ENCODE measurements around the gene IPMK.
"Not testable (repeated sequence)": the region's sequence is repeated elsewhere in the genome, so short reads cannot be mapped to it uniquely, and the experiment has no call there.

Gene IPMK

DNA sequence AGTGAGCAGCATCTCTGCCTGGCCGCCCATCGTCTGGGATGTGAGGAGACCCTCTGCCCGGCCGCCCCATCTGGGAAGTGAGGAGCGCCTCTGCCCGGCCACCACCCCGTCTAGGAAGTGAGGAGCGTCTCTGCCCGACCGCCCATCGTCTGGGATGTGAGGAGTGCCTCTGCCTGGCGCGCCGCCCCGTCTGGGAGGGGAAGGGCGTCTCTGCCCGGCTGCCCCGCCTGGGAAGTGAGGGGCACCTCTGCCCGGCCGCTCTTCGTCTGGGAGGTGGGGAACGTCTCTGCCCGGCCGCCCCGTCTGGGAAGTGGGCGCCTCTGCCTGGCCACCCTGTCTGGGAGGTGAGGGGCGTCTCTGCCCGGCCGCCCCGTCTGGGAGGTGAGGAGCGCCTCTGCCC is 23.9 kb downstream of the IPMK start:
- H3K4me3 ChIP-seq (ENCODE audit: low read length); H3K27ac ChIP-seq (ENCODE audit: low read length); H3K36me3 ChIP-seq (ENCODE audit: control insufficient read depth, low read depth, low read length); H3K27me3 ChIP-seq (ENCODE audit: control insufficient read depth, insufficient read depth, low read length); H3K4me1 ChIP-seq (ENCODE audit: control insufficient read depth, low read depth, low read length); H3K9me3 ChIP-seq (ENCODE audit: control insufficient read depth, low read depth, low read length); H3K9ac ChIP-seq (ENCODE audit: low read length): not testable (repeated sequence)

DNA sequence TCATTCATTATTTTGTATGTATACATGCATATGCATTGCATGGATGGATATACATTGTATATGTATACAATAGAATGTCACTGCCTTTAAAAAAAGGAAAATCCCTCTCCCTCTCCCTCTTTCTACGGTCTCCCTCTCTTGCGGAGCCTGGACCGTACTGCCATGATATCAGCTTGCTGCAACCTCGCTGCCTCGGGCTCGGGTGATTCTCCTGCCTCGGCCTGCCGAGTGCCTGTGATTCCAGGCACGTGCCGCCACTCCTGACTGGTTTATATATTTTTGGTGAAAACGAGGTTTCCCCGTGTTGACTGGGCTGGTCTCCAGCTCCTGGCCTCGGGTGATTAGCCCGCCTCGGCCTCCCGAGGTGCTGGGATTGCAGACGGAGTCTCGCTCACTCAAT is 24.4 kb downstream of the IPMK start:
- Histone ChIP-seq H3K9me3 (ENCODE audit: control insufficient read depth, low read depth, low read length) (no peaks in the 10 kb centered on the region), H3K4me3 (ENCODE audit: low read length) (no peak overlapping the region), H3K4me1 (ENCODE audit: control insufficient read depth, low read depth, low read length) (peaks cover 8% of the 10 kb centered on the region), H3K27ac (ENCODE audit: low read length) (no peak overlapping the region), H3K36me3 (ENCODE audit: control insufficient read depth, low read depth, low read length) (no peaks in the 10 kb centered on the region), H3K27me3 (ENCODE audit: control insufficient read depth, insufficient read depth, low read length) (no peaks in the 10 kb centered on the region), H3K9ac (ENCODE audit: low read length) (no peak overlapping the region)

GRCh38 chr10:58241346-58241745 is 26.3 kb downstream of the IPMK start:
- Histone ChIP-seq H3K9me3 (ENCODE audit: control insufficient read depth, low read depth, low read length) (no peaks in the 10 kb centered on the region), H3K4me3 (ENCODE audit: low read length) (no peak overlapping the region), H3K27ac (ENCODE audit: low read length) (no peak overlapping the region)

DNA sequence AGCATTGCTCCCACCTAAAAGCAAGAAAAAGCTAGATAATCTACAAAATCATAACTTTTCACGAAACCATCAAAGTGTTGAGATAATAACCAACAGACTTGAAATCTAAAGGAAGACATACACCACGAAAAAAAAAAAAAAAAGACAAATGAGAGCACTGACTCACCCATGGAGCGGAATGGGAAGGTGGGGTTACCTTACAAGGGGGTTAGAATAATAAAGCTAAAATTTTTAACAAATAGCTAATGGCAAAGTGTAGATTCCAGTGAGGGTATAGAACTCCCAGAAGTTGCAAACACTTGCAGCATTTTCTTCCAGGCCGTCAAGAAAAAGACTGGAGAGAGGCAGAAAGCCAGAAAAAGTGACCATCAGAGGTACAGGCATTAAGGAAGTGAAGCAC is 27.2 kb downstream of the IPMK start:
- H3K27ac ChIP-seq (ENCODE audit: low read length), result no peak overlapping the region
- H3K9ac ChIP-seq (ENCODE audit: low read length), result no peak overlapping the region
- H3K9me3 ChIP-seq (ENCODE audit: control insufficient read depth, low read depth, low read length), result no peaks in the 10 kb centered on the region
- no peaks in the 10 kb centered on the region for H3K36me3 ChIP-seq (ENCODE audit: control insufficient read depth, low read depth, low read length)
- no peak overlapping the region for H3K4me3 ChIP-seq (ENCODE audit: low read length)
- H3K27me3 ChIP-seq (ENCODE audit: control insufficient read depth, insufficient read depth, low read length), result no peaks in the 10 kb centered on the region
- peaks cover 8% of the 10 kb centered on the region for H3K4me1 ChIP-seq (ENCODE audit: control insufficient read depth, low read depth, low read length)

More at GRCh38 chr10:58241346-58241745, 26.3 kb downstream of the IPMK start:
- Histone ChIP-seq H3K27me3 (ENCODE audit: control insufficient read depth, insufficient read depth, low read length) (no peaks in the 10 kb centered on the region), H3K36me3 (ENCODE audit: control insufficient read depth, low read depth, low read length) (no peaks in the 10 kb centered on the region), H3K9ac (ENCODE audit: low read length) (no peak overlapping the region), H3K4me1 (ENCODE audit: control insufficient read depth, low read depth, low read length) (peaks cover 8% of the 10 kb centered on the region)

- Histone ChIP-seq H3K4me1 (ENCODE audit: control insufficient read depth, low read depth, low read length) (peaks cover 8% of the 10 kb centered on the region), H3K27ac (ENCODE audit: low read length) (no peak overlapping the region), H3K36me3 (ENCODE audit: control insufficient read depth, low read depth, low read length) (no peaks in the 10 kb centered on the region), H3K4me3 (ENCODE audit: low read length) (no peak overlapping the region), H3K9me3 (ENCODE audit: control insufficient read depth, low read depth, low read length) (no peaks in the 10 kb centered on the region), H3K9ac (ENCODE audit: low read length) (no peak overlapping the region), H3K27me3 (ENCODE audit: control insufficient read depth, insufficient read depth, low read length) (no peaks in the 10 kb centered on the region)
Measured at GRCh38 chr10:58239561-58240169, 28.0 kb downstream of the IPMK start.

DNA sequence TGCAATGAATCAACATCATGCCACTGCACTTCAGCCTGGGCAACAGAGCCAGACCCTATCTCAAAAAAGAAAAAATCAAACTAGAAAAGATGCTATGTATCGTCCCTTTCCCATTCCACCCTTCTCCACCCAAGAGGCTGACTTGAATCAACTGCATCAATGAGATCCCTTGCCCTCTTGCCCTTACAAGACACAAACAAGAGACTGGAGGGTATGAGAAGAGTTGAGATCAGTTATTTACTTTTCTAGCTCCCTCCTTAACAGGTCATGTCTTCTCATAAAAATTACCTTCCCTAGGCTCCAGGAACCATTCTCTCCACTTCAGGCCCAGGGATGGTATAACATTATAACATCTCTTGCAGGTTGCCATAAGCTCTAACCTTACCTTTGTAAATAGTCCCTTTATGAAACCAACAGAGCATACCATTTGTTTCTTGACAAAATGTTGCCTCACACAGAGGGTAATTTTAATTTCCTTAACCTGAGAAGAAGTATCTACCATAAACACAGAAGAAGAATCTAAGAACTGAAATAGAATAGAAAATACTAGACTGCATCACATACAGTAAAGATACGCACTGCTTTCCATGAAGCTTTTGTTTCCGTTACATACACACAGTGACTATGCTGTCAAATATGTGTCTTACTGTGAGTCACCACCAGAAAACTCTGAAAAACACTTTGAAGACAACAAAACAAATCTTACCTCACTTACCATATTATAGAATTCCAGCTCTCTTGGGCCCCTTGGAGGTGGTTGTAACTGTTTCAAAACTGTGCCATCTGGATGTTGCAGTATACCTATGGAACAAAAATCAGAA is 30.5 kb downstream of the IPMK start:
- peaks cover 8% of the 10 kb centered on the region for H3K4me1 ChIP-seq (ENCODE audit: control insufficient read depth, low read depth, low read length)
- H3K36me3 ChIP-seq (ENCODE audit: control insufficient read depth, low read depth, low read length), result no peaks in the 10 kb centered on the region
- no peak overlapping the region for H3K27ac ChIP-seq (ENCODE audit: low read length)
- H3K9me3 ChIP-seq (ENCODE audit: control insufficient read depth, low read depth, low read length), result no peaks in the 10 kb centered on the region
- H3K4me3 ChIP-seq (ENCODE audit: low read length), result no peak overlapping the region
- no peaks in the 10 kb centered on the region for H3K27me3 ChIP-seq (ENCODE audit: control insufficient read depth, insufficient read depth, low read length)
- no peak overlapping the region for H3K9ac ChIP-seq (ENCODE audit: low read length)

DNA sequence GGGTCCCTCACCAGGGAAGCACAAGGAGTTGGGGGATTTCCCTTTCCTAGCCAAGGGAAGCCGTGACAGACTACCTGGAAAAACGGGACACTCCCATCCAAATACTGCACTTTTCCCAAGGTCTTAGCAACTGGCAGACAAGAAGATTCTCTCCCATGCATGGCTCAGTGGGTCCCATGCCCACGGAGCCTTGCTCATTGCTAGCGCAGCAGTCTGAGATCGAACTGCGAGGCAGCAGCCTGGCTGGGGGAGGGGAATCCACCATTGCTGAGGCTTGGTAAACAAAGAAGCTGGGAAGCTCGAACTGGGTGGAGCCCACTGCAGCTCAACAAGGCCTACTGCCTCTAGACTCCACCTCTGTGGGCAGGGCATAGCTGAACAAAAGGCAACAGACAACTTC is 37.8 kb downstream of the IPMK start:
- not testable (repeated sequence) for H3K9me3 ChIP-seq (ENCODE audit: control insufficient read depth, low read depth, low read length); H3K27ac ChIP-seq (ENCODE audit: low read length); H3K9ac ChIP-seq (ENCODE audit: low read length); H3K27me3 ChIP-seq (ENCODE audit: control insufficient read depth, insufficient read depth, low read length); H3K4me3 ChIP-seq (ENCODE audit: low read length); H3K4me1 ChIP-seq (ENCODE audit: control insufficient read depth, low read depth, low read length); H3K36me3 ChIP-seq (ENCODE audit: control insufficient read depth, low read depth, low read length)

GRCh38 chr10:58225654-58226053 is 42.0 kb downstream of the IPMK start:
- Histone ChIP-seq H3K36me3 (ENCODE audit: control insufficient read depth, low read depth, low read length) (no peaks in the 10 kb centered on the region), H3K27ac (ENCODE audit: low read length) (no peak overlapping the region)

DNA sequence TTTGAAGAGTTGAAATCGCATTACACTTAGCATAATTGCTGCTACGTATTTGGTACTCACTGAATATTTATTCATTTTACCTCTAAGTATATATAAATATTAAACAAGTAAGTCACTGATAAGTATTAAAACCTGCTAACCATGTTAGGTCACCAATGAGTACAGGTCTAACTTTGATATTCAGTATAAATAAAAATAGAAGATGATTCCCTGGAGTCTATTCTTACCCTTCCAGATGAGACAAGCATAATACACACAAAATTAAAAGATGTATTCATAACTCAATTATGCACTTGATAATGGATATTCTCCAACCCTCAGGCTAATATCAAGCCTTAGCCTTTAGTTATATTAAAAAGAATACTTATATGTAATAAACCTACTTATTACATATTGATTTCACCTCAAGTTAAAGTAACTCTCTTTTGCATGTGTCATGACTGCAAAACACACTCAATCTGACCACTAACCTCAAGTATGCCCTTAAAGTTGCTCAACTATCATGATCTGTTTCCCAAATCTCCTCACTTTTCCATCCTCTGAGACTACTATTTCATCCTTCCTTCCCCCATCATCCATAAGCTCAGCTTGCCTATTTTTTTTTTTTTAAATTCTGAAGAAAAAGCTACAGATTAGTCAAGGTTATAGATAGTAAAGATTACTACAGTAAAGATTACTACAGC is 46.8 kb downstream of the IPMK start:
- no peaks in the 10 kb centered on the region for H3K4me1 ChIP-seq (ENCODE audit: control insufficient read depth, low read depth, low read length)
- H3K4me3 ChIP-seq (ENCODE audit: low read length), result no peak overlapping the region
- no peaks in the 10 kb centered on the region for H3K36me3 ChIP-seq (ENCODE audit: control insufficient read depth, low read depth, low read length)
- no peaks in the 10 kb centered on the region for H3K9me3 ChIP-seq (ENCODE audit: control insufficient read depth, low read depth, low read length)
- no peak overlapping the region for H3K27ac ChIP-seq (ENCODE audit: low read length)
- no peak overlapping the region for H3K9ac ChIP-seq (ENCODE audit: low read length)
- H3K27me3 ChIP-seq (ENCODE audit: control insufficient read depth, insufficient read depth, low read length), result no peaks in the 10 kb centered on the region

More at GRCh38 chr10:58225654-58226053, 42.0 kb downstream of the IPMK start:
- H3K9ac ChIP-seq (ENCODE audit: low read length), result no peak overlapping the region
- no peaks in the 10 kb centered on the region for H3K9me3 ChIP-seq (ENCODE audit: control insufficient read depth, low read depth, low read length)
- H3K4me3 ChIP-seq (ENCODE audit: low read length), result no peak overlapping the region
- H3K27me3 ChIP-seq (ENCODE audit: control insufficient read depth, insufficient read depth, low read length), result no peaks in the 10 kb centered on the region
- peaks cover 3% of the 10 kb centered on the region for H3K4me1 ChIP-seq (ENCODE audit: control insufficient read depth, low read depth, low read length)

GRCh38 chr10:58219875-58220274 is 47.8 kb downstream of the IPMK start:
- H3K9me3 ChIP-seq (ENCODE audit: control insufficient read depth, low read depth, low read length), result no peaks in the 10 kb centered on the region
- H3K36me3 ChIP-seq (ENCODE audit: control insufficient read depth, low read depth, low read length), result no peaks in the 10 kb centered on the region
- no peak overlapping the region for H3K9ac ChIP-seq (ENCODE audit: low read length)

GRCh38 chr10:58217612-58218011 is 50.1 kb downstream of the IPMK start:
- no peak overlapping the region for H3K9ac ChIP-seq (ENCODE audit: low read length)
- no peaks in the 10 kb centered on the region for H3K36me3 ChIP-seq (ENCODE audit: control insufficient read depth, low read depth, low read length)
- H3K4me3 ChIP-seq (ENCODE audit: low read length), result no peak overlapping the region
- H3K4me1 ChIP-seq (ENCODE audit: control insufficient read depth, low read depth, low read length), result no peaks in the 10 kb centered on the region
- H3K27me3 ChIP-seq (ENCODE audit: control insufficient read depth, insufficient read depth, low read length), result no peaks in the 10 kb centered on the region
- no peaks in the 10 kb centered on the region for H3K9me3 ChIP-seq (ENCODE audit: control insufficient read depth, low read depth, low read length)
- H3K27ac ChIP-seq (ENCODE audit: low read length), result no peak overlapping the region

More at GRCh38 chr10:58219875-58220274, 47.8 kb downstream of the IPMK start:
- H3K27me3 ChIP-seq (ENCODE audit: control insufficient read depth, insufficient read depth, low read length), result no peaks in the 10 kb centered on the region
- no peak overlapping the region for H3K27ac ChIP-seq (ENCODE audit: low read length)
- H3K4me3 ChIP-seq (ENCODE audit: low read length), result no peak overlapping the region
- H3K4me1 ChIP-seq (ENCODE audit: control insufficient read depth, low read depth, low read length), result no peaks in the 10 kb centered on the region

Data from iPS-18a (cell line).